Spleen (tissue), 13 donors: ENCODE measurements around the gene APOA4. TPM values are rescaled to one million over a fixed set of nuclear protein-coding genes. Genes with fewer than 3 reads are reported as not detected.

Source experiments
- DNase-seq: peaks from one replicate; pipeline ENCODE4 v3.0.0-alpha.2; 2020
- H3K27ac ChIP-seq, 8 donors: fragments of 200-600 bp; sonication (generic) in 7 of 8; 1 replicate in 4 of 8; 2 replicates in 4 of 8; pipeline versions ENCODE4 v1.5.0 to v1.8.0; 2016 to 2021; ENCODE audit warnings: inconsistent platforms in 4 of 8, mild to moderate bottlenecking in 4 of 8, moderate library complexity in 1 of 8
- H3K27me3 ChIP-seq, 7 donors: fragments of 200-600 bp; sonication (generic) in 6 of 7; replicated peaks in 1 of 7; 1 replicate in 4 of 7; 2 replicates in 3 of 7; pipeline versions ENCODE4 v1.5.0 to v1.8.0; 2016 to 2021; ENCODE audit warnings: inconsistent platforms in 3 of 7, mild to moderate bottlenecking in 1 of 7
- H3K36me3 ChIP-seq, 6 donors: fragments of 200-600 bp; sonication (generic) in 5 of 6; 1 replicate in 4 of 6; 2 replicates in 2 of 6; pipeline versions ENCODE4 v1.5.0 to v1.8.0; 2016 to 2021; ENCODE audit warnings: inconsistent platforms in 2 of 6
- H3K4me1 ChIP-seq, 6 donors: fragments of 200-600 bp; sonication (generic) in 5 of 6; 1 replicate in 3 of 6; 2 replicates in 3 of 6; pipeline versions ENCODE4 v1.5.0 to v1.8.0; 2016 to 2021; ENCODE audit warnings: inconsistent platforms in 3 of 6
- H3K4me3 ChIP-seq, 8 donors: fragments of 200-600 bp; sonication (generic) in 7 of 8; 1 replicate in 4 of 8; 2 replicates in 4 of 8; pipeline versions ENCODE4 v1.5.0 to v1.8.0; 2016 to 2021; ENCODE audit warnings: inconsistent platforms in 4 of 8, mild to moderate bottlenecking in 4 of 8, moderate library complexity in 2 of 8
- H3K9me3 ChIP-seq, 8 donors: fragments of 200-600 bp; sonication (generic) in 7 of 8; 1 replicate in 4 of 8; 2 replicates in 4 of 8; pipeline versions ENCODE4 v1.5.0 to v1.8.0; 2016 to 2021; ENCODE audit warnings: inconsistent platforms in 4 of 8
- CTCF ChIP-seq, 11 experiments: fragments of 200-600 bp in 7 of 11; fragments of 450-650 bp in 4 of 11; sonication (generic) in 4 of 11; IDR thresholded peaks in 8 of 11; conservative IDR thresholded peaks in 3 of 11; 1 replicate in 7 of 11; 2 replicates in 4 of 11; pipeline versions ENCODE4 v1.4.0 to v1.8.0; 2016 to 2021; ENCODE audit warnings: antibody characterized with exemption in 11 of 11, inconsistent platforms in 4 of 11, mild to moderate bottlenecking in 1 of 11
- POLR2A ChIP-seq, 3 donors: fragments of 450-650 bp; IDR thresholded peaks; one replicate each; pipeline ENCODE4 v1.5.1; 2017; ENCODE audit warnings: antibody characterized with exemption in 3 of 3, mild to moderate bottlenecking in 1 of 3
- POLR2AphosphoS5 ChIP-seq, 3 donors: sonication (generic); formaldehyde crosslinking; IDR thresholded peaks; one replicate each; pipeline ENCODE4 v1.5.1; 2017; ENCODE audit warnings: antibody characterized with exemption in 3 of 3
- WGBS, 5 donors: extraction: QIAGEN DNeasy Blood & Tissue Kit in 3 of 5; methylation state at CpG; one replicate each; pipeline versions ENCODE4 v1.1.5 to v1.1.7; 2013 to 2018; 5-methylcytosine and 5-hydroxymethylcytosine counted together
- intact Hi-C: fragments of 100-400 bp; cut with DNase I; formaldehyde crosslinking; loops from one replicate; pipeline ENCODE4 v1.15.0; 2023; ENCODE audit warnings: low total_unique reads
- long read RNA-seq, 2 donors: transcript quantifications; one replicate each; lab custom pipeline, GENCODE V29; 2026
- polyA plus RNA-seq, 3 donors: library from polyadenylated mRNA; stranded (reverse); fragments of 200-250 nt; gene quantifications; one replicate each; pipeline ENCODE4 v1.2.1, GENCODE V29; 2013
- total RNA-seq, 7 donors: library from RNA; depleted of rRNA in 3 of 7; stranded (reverse); fragments of >200 nt in 3 of 7; fragmentation: NEBNext Ultra II Directional in 4 of 7; extraction: Animal tissue kit (Norgen Biotek cat#: 25700) in 4 of 7; gene quantifications; one replicate each; pipeline versions ENCODE4 v1.1.0 to v1.2.1, GENCODE V29; 2016 to 2021
- donor health status: healthy with polysubstance abuse.
- donor health status: DM: no; HTN: no; CAD: no; lungs with moderate emphysema.
- donor health status: DM: no; HTN: no; CAD: no.
- donor health status: Bipolar disorder and iron deficiency.
- donor health status: healthy.
- donor health status: DM: no; HTN: no; CAD: no.
- donor health status: DM: yes; HTN: yes; CAD: no.

The APOA4 gene
- total RNA-seq (not detected), polyA plus RNA-seq (under 1 TPM in 2 of 3 donors, not detected in 1; 0.05 to 0.16 TPM)
- long read RNA-seq, donor 1, partial matches to known transcripts, result 0 of 3 reads
- long read RNA-seq, donor 1, other reads (novel, unspliced or antisense), result 0 of 3 reads
- long read RNA-seq, donor 2, result 0 reads

GRCh38 chr11:116823031-116823843 lies at the start of gene APOA4:
Gene APOA4, minus strand, starts transcription at chr11:116823304. Its CDS starts 113 bp downstream, at chr11:116823191.
- Histone ChIP-seq H3K27me3 (no peaks in the 10 kb centered on the region), H3K4me1 (no peaks in the 10 kb centered on the region), H3K9me3 (no peaks in the 10 kb centered on the region), H3K4me3 (no peak within 1 kb of the TSS), H3K36me3 (no peaks in the 10 kb centered on the region), H3K27ac (no peak within 1 kb of the TSS)
- DNase-seq, result no peak
- intact Hi-C loops, result no loop called here
- whole genome bisulfite sequencing, 5 donors, result 79 to 88% (median 82%) methylated on average over 13 to 16 of the region's 16 CpGs
- no peak for TF ChIP-seq POLR2A (IDR thresholded peaks at IDR 0.05)
- TF ChIP-seq POLR2AphosphoS5 (IDR thresholded peaks at IDR 0.05), result no peak
- TF ChIP-seq CTCF (IDR thresholded peaks at IDR 0.05 in 8 of 11, conservative IDR thresholded peaks at IDR 0.05 in 3 of 11), result no peak

GRCh38 chr11:116871248-116871647 lies 48.1 kb upstream of the APOA4 start:
- H3K27me3 ChIP-seq, result no peaks in the 10 kb centered on the region
- peaks cover 0 to 100% (median 89%) of the 10 kb centered on the region in 6 donors for H3K36me3 ChIP-seq
- WGBS, 5 donors, result 40 to 56% (median 45%) methylated on average over 3 of the region's 3 CpGs
- DNase-seq, result no peak
- H3K4me3 ChIP-seq, result no peak overlapping the region
- peak overlapping the region in 4 of 8 donors; percentile 15 to 45 (median 34) for H3K27ac ChIP-seq
- no peaks in the 10 kb centered on the region for H3K9me3 ChIP-seq
- TF ChIP-seq CTCF (IDR thresholded peaks at IDR 0.05 in 8 of 11, conservative IDR thresholded peaks at IDR 0.05 in 3 of 11) (no peak), POLR2A (IDR thresholded peaks at IDR 0.05) (no peak), POLR2AphosphoS5 (IDR thresholded peaks at IDR 0.05) (no peak)
- H3K4me1 ChIP-seq, result peaks cover 0 to 22% (median 13%) of the 10 kb centered on the region in 6 donors
- intact Hi-C loops, result loop anchor here (10.0 kb wide), 1 partner anchor 354 kb away; no protein-coding TSS in a partner anchor

GRCh38 chr11:116870054-116870453 lies 47.0 kb upstream of the APOA4 start:
- Histone ChIP-seq H3K36me3 (peaks cover 0 to 100% (median 86%) of the 10 kb centered on the region in 6 donors), H3K27me3 (no peaks in the 10 kb centered on the region), H3K9me3 (no peaks in the 10 kb centered on the region), H3K4me1 (peaks cover 0 to 22% (median 13%) of the 10 kb centered on the region in 6 donors), H3K4me3 (no peak overlapping the region), H3K27ac (peak overlapping the region in 3 of 8 donors; percentile 4 to 45 (median 28))
- WGBS, 5 donors, result 29 to 52% (median 34%) methylated on average over 3 of the region's 3 CpGs
- DNase-seq, result no peak
- intact Hi-C loops, result loop anchor here (10.0 kb wide), 1 partner anchor 355 kb away; no protein-coding TSS in a partner anchor
- no peak for TF ChIP-seq POLR2A (IDR thresholded peaks at IDR 0.05)
- no peak for TF ChIP-seq POLR2AphosphoS5 (IDR thresholded peaks at IDR 0.05)
- TF ChIP-seq CTCF (IDR thresholded peaks at IDR 0.05 in 8 of 11, conservative IDR thresholded peaks at IDR 0.05 in 3 of 11), result no peak

- Histone ChIP-seq H3K4me3 (no peak overlapping the region), H3K27me3 (no peaks in the 10 kb centered on the region), H3K36me3 (peaks cover 0 to 100% (median 86%) of the 10 kb centered on the region in 6 donors), H3K9me3 (no peaks in the 10 kb centered on the region), H3K27ac (peak overlapping the region in 1 of 8 donors; percentile 4), H3K4me1 (peaks cover 0 to 22% (median 13%) of the 10 kb centered on the region in 6 donors)
- TF ChIP-seq CTCF (IDR thresholded peaks at IDR 0.05 in 8 of 11, conservative IDR thresholded peaks at IDR 0.05 in 3 of 11) (no peak), POLR2AphosphoS5 (IDR thresholded peaks at IDR 0.05) (no peak), POLR2A (IDR thresholded peaks at IDR 0.05) (no peak)
- intact Hi-C loops, result loop anchor here (10.0 kb wide), 1 partner anchor 355 kb away; no protein-coding TSS in a partner anchor
- no peak for DNase-seq
- 80 to 94% (median 93%) methylated on average over 4 of the region's 4 CpGs for WGBS, 5 donors
Observed at GRCh38 chr11:116869610-116870009, 46.5 kb upstream of the APOA4 start.
